Activated naive CD8-positive, alpha-beta T cell treated with anti-CD3 and anti-CD28 coated beads, Interleukin-2, amount 50 U/mL, for 24 hours (primary cell): ENCODE data around the gene FOXF1.

Source experiments
- ATAC-seq: fragments of 150-1000 bp; cut with Tn5 transposase; one replicate; pipeline ENCODE4 v1.10.0; 2021
- DNase-seq: peaks from one replicate; pipeline ENCODE4 v3.0.0; 2021
- H3K27ac Mint-ChIP-seq: one replicate; pipeline ENCODE4 v1.8.0; 2021; ENCODE audit warnings: mild to moderate bottlenecking, mixed read lengths
- H3K27me3 Mint-ChIP-seq: one replicate; pipeline ENCODE4 v1.8.0; 2021; ENCODE audit warnings: mixed read lengths
- H3K36me3 Mint-ChIP-seq: one replicate; pipeline ENCODE4 v1.8.0; 2021; ENCODE audit warnings: low read depth, mixed read lengths
- H3K4me1 Mint-ChIP-seq: one replicate; pipeline ENCODE4 v1.8.0; 2021; ENCODE audit warnings: mixed read lengths
- H3K4me3 Mint-ChIP-seq: one replicate; pipeline ENCODE4 v1.8.0; 2021; ENCODE audit warnings: mild to moderate bottlenecking, moderate library complexity, mixed read lengths
- H3K9me3 Mint-ChIP-seq: one replicate; pipeline ENCODE4 v1.8.0; 2021; ENCODE audit warnings: mixed read lengths

The FOXF1 gene

DNA sequence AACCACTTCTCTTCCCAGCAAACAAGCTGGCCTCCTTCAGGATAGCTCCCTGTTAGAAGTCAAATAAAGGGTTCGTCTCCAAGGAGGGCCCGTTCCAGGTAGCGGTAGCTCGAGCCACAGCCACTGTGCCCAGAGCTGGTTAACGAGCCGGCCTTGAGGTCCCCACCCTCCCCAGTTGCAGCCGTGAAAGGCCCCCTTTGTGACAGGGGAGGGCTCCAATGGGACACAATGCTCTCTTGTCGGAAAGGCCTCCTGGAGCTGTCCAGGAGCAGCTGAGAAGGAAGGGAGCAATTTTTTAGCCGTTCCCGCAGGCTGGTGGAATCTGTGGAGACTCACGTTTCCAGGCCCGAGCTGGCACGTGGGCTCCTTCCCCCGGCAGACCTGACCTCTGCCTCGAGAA, 29.9 kb upstream of the FOXF1 start:
- H3K4me1 Mint-ChIP-seq: no peaks in the 10 kb centered on the region
- H3K27ac Mint-ChIP-seq: no peak overlapping the region
- ATAC-seq: no peak
- no peak overlapping the region for H3K4me3 Mint-ChIP-seq
- H3K9me3 Mint-ChIP-seq: peaks cover 3% of the 10 kb centered on the region
- peaks cover 29% of the 10 kb centered on the region for H3K27me3 Mint-ChIP-seq
- H3K36me3 Mint-ChIP-seq: peaks cover 2% of the 10 kb centered on the region
- DNase-seq: no peak

DNA sequence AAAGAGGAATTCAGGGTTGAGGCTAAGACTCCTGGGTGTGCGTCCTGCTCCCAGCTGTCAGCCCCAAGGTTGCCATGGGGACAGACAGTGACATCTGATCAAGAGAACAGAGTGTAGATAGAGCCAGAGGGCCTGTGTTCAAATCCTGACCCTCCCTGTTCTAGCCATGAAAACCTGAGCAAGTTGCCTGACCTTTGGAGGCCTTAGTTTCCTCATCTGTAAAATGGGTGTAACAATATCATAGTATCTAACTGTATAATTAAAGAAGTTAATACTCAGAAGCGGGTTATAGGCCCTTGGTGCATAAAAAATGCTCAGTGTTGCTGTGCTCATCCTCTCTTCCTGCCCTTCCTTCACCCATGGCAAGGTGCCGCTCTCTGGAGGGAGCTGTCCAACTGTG, 28.7 kb upstream of the FOXF1 start:
- H3K9me3 Mint-ChIP-seq: peaks cover 3% of the 10 kb centered on the region
- peaks cover 37% of the 10 kb centered on the region for H3K27me3 Mint-ChIP-seq
- ATAC-seq (no peak), DNase-seq (no peak)
- H3K4me3 Mint-ChIP-seq: no peak overlapping the region
- peaks cover 2% of the 10 kb centered on the region for H3K36me3 Mint-ChIP-seq
- no peaks in the 10 kb centered on the region for H3K4me1 Mint-ChIP-seq
- no peak overlapping the region for H3K27ac Mint-ChIP-seq

DNA sequence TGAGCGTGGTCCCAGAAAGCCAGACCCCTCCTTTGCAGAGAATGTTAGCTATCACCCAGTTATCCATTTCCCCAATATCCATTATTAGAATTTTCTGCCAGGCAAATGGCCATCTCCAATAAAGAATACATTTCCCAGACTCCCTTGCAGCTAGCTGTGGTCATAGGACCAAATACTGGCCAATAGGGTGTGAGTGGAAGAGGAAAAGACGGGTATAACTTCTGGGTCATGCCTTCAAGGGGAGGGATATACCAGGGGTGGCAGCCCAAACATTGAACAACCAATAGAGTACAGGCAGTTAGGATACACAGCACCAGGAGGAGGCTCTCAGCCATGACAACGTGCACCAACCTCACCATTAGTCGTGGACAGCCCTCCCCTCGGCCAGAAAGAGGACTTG, 26.1 kb upstream of the FOXF1 start:
- peaks cover 3% of the 10 kb centered on the region for H3K9me3 Mint-ChIP-seq
- DNase-seq (no peak), ATAC-seq (no peak)
- no peak overlapping the region for H3K27ac Mint-ChIP-seq
- no peak overlapping the region for H3K4me3 Mint-ChIP-seq
- no peaks in the 10 kb centered on the region for H3K4me1 Mint-ChIP-seq
- peaks cover 2% of the 10 kb centered on the region for H3K36me3 Mint-ChIP-seq
- peaks cover 38% of the 10 kb centered on the region for H3K27me3 Mint-ChIP-seq

DNA sequence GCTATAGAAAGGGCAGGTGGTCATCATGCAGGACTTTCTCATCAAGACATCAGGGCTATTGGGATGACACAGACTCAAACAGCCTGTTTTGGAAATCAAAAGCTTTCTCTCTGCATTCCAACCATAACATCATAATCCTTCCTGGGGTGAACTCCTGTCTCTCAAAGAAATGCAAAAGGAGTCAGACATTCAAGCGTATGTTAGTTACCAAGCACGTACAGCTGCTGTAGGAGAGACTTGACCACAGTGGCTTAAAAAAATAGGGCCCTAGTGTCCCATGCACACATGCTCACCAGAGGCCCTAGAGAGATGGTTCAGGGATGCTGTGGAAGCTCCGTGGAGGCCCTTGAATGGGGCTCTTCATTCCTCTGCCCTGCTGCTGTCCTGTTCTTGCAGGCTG, 24.6 kb upstream of the FOXF1 start:
- no peak for ATAC-seq
- no peak for DNase-seq
- Mint-ChIP-seq H3K4me1 (no peaks in the 10 kb centered on the region), H3K4me3 (no peak overlapping the region), H3K27ac (no peak overlapping the region), H3K27me3 (peaks cover 44% of the 10 kb centered on the region), H3K9me3 (peaks cover 3% of the 10 kb centered on the region), H3K36me3 (peaks cover 2% of the 10 kb centered on the region)

DNA sequence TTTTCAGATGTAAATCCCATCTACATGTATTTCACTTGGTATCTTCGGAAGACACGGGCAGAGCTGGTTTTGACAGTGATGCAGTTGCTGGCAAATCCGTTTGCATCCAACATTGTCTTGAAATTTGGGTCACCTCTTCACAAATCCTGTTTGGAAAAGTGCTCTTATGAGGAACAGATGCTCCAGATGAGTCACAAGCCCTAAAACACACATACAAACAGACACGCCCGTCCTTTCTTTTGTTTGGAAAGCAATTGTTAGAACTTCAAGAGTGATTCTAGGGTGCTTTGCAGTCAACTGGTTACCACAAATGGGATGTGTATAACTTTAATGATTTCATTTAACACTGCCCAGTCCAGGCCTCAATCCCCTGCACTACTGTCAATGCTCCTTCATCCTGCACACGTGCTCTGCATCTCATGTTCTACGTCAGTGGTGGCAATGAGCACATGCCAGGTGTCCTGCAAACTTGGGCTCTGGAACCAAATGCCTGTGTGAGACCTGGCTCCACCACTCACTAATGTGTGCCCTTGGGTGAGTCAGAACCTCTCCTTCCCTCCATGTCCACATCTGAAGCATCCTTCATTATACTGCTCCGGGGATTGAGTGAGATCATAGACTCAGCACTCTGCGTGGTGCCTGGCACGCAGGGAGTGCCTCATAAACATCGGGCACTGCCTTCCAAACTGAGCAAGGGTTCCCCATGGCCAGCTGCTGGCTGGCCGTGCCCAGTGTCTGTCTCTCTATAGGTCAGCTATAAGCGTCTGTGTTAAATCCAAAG, 19.3 kb upstream of the FOXF1 start:
- Mint-ChIP-seq H3K4me3 (no peak overlapping the region), H3K27me3 (peaks cover 69% of the 10 kb centered on the region), H3K4me1 (peaks cover 5% of the 10 kb centered on the region), H3K36me3 (no peaks in the 10 kb centered on the region), H3K9me3 (no peaks in the 10 kb centered on the region), H3K27ac (no peak overlapping the region)
- no peak for ATAC-seq
- no peak for DNase-seq

DNA sequence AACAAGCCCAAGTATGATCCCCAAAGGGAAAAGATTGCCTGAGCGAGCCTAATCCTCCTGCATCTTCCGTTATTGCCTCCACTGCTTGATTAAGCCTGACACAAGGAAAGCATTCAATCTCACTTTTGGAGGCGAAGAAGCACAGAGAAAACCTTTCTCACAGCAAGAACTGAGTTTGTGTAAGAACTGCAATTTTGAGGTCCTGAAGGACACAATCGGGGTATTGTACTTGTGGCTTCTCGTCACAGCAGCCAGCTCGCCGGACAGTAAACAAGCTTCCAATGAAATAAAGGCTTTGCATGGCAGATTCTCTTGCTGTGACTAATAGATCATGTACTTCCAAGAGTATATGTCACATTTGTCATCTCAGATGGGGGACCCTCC, 18.7 kb upstream of the FOXF1 start:
- DNase-seq (no peak), ATAC-seq (no peak)
- Mint-ChIP-seq H3K4me1 (peaks cover 5% of the 10 kb centered on the region), H3K4me3 (no peak overlapping the region), H3K27me3 (peaks cover 69% of the 10 kb centered on the region), H3K27ac (no peak overlapping the region), H3K9me3 (no peaks in the 10 kb centered on the region), H3K36me3 (no peaks in the 10 kb centered on the region)

DNA sequence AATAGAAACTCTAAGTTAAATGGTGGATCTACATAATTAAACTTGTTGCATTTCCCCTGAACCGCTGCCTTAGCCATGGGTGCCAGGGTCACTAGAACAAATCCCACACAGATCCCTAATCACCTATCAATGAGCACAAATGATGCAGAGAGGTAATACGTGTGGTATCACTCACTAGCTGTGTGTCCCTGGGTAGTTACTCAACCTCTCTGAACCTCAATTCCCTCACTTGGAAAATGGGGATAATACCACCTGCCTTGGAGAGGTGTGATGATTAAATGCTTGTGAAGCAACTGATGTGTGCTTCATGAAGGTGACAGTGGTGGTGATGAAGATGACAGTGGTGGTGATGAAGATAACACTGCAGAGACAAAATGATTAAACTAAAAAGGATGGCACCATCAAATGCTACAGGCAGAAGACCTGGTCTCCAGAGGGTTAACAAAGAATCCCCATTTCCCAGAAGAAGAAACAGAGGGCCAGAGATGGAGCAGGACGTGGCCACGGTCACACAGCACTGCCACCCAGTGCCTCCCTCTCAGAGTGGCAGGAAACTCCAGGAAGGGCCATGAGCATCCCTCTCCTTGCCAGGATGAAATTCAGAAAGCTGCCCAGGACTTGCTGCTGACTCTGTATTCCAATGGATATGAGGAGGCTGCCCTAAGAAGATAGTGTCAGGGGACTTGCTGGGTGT, 17.9 kb upstream of the FOXF1 start:
- Mint-ChIP-seq H3K4me3 (no peak overlapping the region), H3K27ac (no peak overlapping the region), H3K27me3 (peaks cover 71% of the 10 kb centered on the region), H3K9me3 (no peaks in the 10 kb centered on the region), H3K36me3 (no peaks in the 10 kb centered on the region), H3K4me1 (peaks cover 5% of the 10 kb centered on the region)
- no peak for ATAC-seq
- no peak for DNase-seq

DNA sequence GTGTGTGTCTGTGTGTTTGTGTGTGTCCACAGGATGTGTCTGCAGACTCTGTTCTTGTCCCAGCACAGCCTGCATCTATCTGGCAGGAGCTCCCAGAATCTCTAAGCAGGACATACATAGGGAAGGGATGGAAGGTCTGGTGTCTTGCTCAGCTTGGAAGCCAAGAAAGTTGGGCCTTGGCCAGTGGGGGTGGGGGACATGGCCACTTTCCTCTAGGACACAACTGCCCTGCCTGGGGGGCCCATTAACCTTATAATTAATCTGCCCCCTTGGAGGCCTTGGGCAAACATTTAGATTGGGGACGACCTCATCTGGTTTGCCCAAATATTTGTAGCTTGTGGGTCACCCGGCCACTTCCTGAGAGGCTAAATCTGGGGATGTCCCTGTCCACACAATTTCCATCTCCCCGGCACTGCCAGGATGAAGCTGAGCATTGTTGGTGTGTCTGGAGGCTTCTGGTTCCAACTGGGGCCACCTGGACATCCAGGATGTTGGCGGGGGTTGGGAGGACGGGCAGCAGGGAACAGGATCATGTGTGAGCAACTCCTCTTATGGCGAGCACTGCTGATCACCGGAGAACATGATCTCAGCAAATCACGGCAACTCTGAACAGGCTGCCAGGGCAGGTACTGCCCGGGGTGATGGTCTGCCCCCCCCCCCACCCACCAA, 17.2 kb upstream of the FOXF1 start:
- no peak for DNase-seq
- ATAC-seq: no peak
- peaks cover 73% of the 10 kb centered on the region for H3K27me3 Mint-ChIP-seq
- no peak overlapping the region for H3K27ac Mint-ChIP-seq
- H3K4me1 Mint-ChIP-seq: peaks cover 6% of the 10 kb centered on the region
- no peak overlapping the region for H3K4me3 Mint-ChIP-seq
- H3K9me3 Mint-ChIP-seq: no peaks in the 10 kb centered on the region
- H3K36me3 Mint-ChIP-seq: no peaks in the 10 kb centered on the region

DNA sequence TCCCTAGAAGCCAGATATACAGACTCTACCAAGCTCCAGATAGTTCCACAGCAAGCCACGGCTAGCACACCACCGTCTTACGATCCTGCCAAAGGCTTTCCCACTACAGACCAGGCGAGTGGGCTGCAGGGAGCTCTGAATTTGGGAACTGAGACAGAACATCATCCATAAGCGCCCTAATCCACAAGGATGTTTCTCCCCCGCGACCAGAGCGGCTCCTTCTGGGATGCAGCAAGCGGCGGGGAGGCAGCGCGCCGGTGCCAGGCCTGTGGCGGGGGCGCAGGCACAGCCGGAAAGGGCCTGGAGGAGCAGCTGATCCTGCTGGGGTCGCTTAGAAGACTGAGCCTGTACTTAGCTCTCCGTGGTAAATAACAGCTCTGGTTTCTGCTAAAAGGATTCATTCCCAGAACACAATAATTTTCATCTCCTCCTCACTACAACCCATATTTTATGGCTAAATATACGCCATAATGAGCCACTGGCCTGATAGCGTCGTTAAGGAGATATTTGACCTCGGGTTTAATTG, 16.2 kb upstream of the FOXF1 start:
- peaks cover 74% of the 10 kb centered on the region for H3K27me3 Mint-ChIP-seq
- H3K27ac Mint-ChIP-seq: no peak overlapping the region
- no peak for DNase-seq
- ATAC-seq: no peak
- no peak overlapping the region for H3K4me3 Mint-ChIP-seq
- peaks cover 7% of the 10 kb centered on the region for H3K4me1 Mint-ChIP-seq
- H3K9me3 Mint-ChIP-seq: no peaks in the 10 kb centered on the region
- H3K36me3 Mint-ChIP-seq: no peaks in the 10 kb centered on the region

DNA sequence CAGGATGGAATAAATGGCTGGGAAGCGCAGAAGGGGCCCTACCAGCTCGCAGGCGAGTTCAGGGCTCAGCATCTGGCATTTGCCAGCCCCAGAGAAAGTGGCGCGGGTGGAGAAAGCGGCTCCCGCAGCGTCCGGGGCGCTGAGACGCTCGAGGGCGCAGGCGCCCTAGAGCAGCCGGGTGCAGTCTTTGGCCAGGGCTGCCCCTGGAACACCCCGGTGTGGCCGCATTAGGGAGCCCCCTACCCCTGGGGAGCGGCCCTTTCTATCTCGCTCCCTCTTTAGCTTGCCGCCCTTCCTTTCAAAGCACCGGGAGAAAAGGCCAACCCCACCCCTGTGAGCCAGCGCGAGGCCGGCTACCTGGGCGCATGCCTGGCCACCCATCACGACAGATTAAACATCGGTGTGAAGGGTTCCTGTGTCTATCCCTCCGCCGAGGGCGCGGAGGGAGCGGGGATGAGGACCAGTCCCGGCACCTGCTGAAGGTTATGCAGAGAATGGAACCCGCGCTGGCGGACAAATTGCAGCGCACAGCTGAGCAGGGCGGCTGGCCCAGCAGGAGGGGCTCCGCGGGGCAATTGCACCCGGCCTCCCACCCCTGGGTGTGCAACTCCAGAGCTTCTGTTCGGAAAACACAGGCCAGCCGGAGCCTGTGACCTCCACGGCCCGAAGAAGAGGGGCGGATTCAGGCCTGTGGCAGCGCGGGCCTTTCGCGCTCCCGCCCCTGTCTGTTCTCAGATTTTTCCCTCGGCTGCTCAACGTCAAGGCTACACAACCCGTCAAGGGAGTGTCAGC, 15.6 kb upstream of the FOXF1 start:
- no peak for DNase-seq
- no peak overlapping the region for H3K4me3 Mint-ChIP-seq
- H3K4me1 Mint-ChIP-seq: peaks cover 7% of the 10 kb centered on the region
- H3K27me3 Mint-ChIP-seq: peaks cover 74% of the 10 kb centered on the region
- H3K27ac Mint-ChIP-seq: no peak overlapping the region
- no peak for ATAC-seq
- H3K36me3 Mint-ChIP-seq: no peaks in the 10 kb centered on the region
- no peaks in the 10 kb centered on the region for H3K9me3 Mint-ChIP-seq

DNA sequence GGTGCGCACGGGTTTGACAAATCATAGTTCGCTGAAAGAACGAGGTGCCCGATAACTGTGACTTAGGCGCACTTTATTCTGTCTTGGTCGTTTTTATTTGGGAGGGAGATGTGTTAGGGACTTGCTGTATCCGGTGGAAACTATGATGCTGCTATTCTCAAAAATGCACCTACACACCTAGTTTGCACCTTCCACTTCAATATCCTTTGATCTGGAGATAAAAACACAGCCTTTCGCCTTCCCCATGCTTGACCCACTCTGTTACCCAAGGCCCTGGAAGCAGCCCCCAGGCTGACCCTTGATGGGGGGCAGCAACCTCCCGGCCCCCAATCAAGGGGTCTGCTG, 15.0 kb upstream of the FOXF1 start:
- H3K4me3 Mint-ChIP-seq: no peak overlapping the region
- H3K27ac Mint-ChIP-seq: no peak overlapping the region

DNA sequence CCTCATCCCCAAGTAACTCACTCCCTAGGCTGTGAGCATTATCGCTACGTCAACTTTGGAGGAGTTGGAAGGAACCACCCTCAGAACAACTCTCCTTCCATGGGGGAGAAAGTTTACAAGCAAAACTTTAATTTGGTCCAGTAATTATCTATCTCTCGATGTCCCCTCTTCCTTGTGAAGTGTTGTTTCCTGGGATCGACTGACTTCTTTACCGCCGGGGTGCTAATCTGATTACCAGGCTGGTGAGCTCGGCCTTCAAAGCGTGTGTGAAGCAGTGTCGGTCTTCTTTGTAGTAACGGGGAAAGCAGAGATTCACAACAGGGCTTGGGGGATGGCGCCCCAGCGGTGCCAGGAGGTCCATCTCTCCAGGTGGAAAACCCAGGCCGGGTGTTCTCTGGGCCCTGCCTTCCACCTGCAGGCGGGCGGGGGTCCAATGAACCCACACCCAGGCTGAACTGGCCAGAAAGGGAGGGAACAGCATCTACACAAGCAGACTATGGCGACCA, 14.5 kb upstream of the FOXF1 start:
- peaks cover 7% of the 10 kb centered on the region for H3K4me1 Mint-ChIP-seq
- no peaks in the 10 kb centered on the region for H3K9me3 Mint-ChIP-seq
- H3K27ac Mint-ChIP-seq: no peak overlapping the region
- ATAC-seq: no peak
- no peak for DNase-seq
- H3K27me3 Mint-ChIP-seq: peaks cover 75% of the 10 kb centered on the region
- H3K36me3 Mint-ChIP-seq: no peaks in the 10 kb centered on the region
- H3K4me3 Mint-ChIP-seq: no peak overlapping the region

More for the DNA sequence above, 15.0 kb upstream of the FOXF1 start:
- Mint-ChIP-seq H3K9me3 (no peaks in the 10 kb centered on the region), H3K36me3 (no peaks in the 10 kb centered on the region), H3K4me1 (peaks cover 7% of the 10 kb centered on the region), H3K27me3 (peaks cover 73% of the 10 kb centered on the region)
- DNase-seq: no peak
- no peak for ATAC-seq

DNA sequence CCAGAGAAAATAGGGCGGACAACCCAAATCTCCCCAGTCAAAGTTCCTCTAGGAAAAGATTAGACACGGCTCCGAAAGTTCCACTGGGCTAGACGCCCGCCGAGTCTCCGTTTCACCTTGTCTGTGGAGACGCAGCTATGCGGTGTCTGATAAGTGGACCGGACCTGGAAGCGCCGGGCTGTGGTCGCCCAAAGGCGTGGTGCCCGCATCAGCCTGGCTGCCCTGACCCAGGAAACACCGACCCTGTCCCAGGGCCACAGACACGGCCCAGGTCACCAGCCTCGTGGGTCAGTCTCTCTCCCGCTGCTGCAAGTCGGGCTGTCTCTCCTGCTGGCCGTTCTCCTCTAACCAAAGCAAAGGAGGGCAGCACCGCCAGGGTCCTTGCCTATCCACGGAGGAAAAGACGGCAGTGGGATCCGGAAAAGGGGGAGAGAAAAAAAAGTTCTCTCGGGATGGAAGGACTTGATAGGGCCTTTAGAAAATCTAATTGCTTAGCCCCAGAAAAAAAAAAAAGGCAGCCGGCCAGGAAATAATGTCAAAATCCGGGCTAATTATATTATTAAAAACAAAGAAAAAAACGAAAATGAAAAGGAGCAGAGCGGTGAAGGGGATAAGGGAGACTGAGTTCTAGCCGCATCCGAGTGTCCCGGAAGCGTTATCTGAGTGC, 13.9 kb upstream of the FOXF1 start:
- Mint-ChIP-seq H3K27me3 (peaks cover 75% of the 10 kb centered on the region), H3K36me3 (no peaks in the 10 kb centered on the region), H3K4me1 (peaks cover 7% of the 10 kb centered on the region), H3K9me3 (no peaks in the 10 kb centered on the region), H3K27ac (no peak overlapping the region), H3K4me3 (no peak overlapping the region)
- ATAC-seq (no peak), DNase-seq (no peak)

DNA sequence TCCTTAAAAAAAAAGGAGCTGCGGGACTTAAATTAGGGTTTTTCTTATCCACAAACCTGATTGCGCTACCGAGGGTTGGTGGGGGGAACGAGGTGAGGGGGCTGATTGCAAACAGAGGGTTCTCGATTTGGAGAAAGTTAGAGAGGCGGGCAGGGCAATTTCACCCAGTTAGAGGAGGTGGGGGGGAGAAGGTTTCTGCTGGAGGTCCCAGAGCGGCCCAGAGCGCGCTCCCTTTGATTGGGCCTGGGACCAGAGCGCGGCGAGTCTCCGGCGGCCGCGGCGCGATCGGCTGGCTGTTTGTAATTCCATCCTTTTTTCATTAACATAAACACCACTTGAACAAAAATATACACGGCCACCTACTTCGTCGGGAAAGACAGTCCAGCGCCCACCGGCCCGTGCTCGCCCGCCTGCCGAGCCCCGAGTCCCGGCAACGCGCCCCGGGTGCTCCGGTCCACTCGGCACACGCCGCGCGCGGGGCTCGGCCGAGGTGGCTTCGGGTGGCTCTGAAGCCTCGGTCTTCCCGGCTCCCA, 13.3 kb upstream of the FOXF1 start:
- Mint-ChIP-seq H3K27ac (no peak overlapping the region), H3K36me3 (no peaks in the 10 kb centered on the region), H3K4me1 (peaks cover 7% of the 10 kb centered on the region), H3K4me3 (no peak overlapping the region), H3K9me3 (no peaks in the 10 kb centered on the region), H3K27me3 (peaks cover 74% of the 10 kb centered on the region)
- DNase-seq (no peak), ATAC-seq (no peak)
